Endothelial cell (in vitro differentiated cells): ENCODE data around the gene PTHLH. TPM values are rescaled to one million over a fixed set of nuclear protein-coding genes. Genes with fewer than 3 reads are reported as not detected.

Source experiments
- DNase-seq: peaks from one replicate; pipeline ENCODE4 v3.0.0; 2021; ENCODE audit warnings: low spot score
- H3K27ac Mint-ChIP-seq: one replicate; pipeline ENCODE4 v1.8.0; 2021; ENCODE audit warnings: mixed read lengths, inconsistent platforms; ENCODE audit not compliant: unreplicated experiment
- H3K27me3 Mint-ChIP-seq: one replicate; pipeline ENCODE4 v1.8.0; 2021; ENCODE audit warnings: mild to moderate bottlenecking, moderate library complexity, mixed read lengths, inconsistent platforms; ENCODE audit not compliant: unreplicated experiment
- H3K36me3 Mint-ChIP-seq: one replicate; pipeline ENCODE4 v1.8.0; 2021; ENCODE audit warnings: mild to moderate bottlenecking, low read depth, mixed read lengths, inconsistent platforms; ENCODE audit not compliant: unreplicated experiment
- H3K4me1 Mint-ChIP-seq: one replicate; pipeline ENCODE4 v1.8.0; 2021; ENCODE audit warnings: mild to moderate bottlenecking, mixed read lengths, inconsistent platforms; ENCODE audit not compliant: unreplicated experiment
- H3K4me3 Mint-ChIP-seq: one replicate; pipeline ENCODE4 v1.8.0; 2021; ENCODE audit warnings: mild to moderate bottlenecking, mixed read lengths, inconsistent platforms; ENCODE audit not compliant: unreplicated experiment
- H3K9me3 Mint-ChIP-seq: one replicate; pipeline ENCODE4 v1.8.0; 2021; ENCODE audit warnings: mixed read lengths, inconsistent platforms; ENCODE audit not compliant: unreplicated experiment
- CTCF ChIP-seq: fragments of 200-600 bp; sonication (generic); IDR thresholded peaks from one replicate; pipeline ENCODE4 v1.5.0; 2021; ENCODE audit warnings: antibody characterized with exemption; ENCODE audit not compliant: unreplicated experiment
- total RNA-seq: library from RNA; stranded (reverse); fragmentation: NEBNext Ultra II Directional; extraction: Animal tissue kit (Norgen Biotek cat#: 25700); gene quantifications from one replicate; pipeline ENCODE4 v1.2.1, GENCODE V29; 2021; ENCODE audit not compliant: unreplicated experiment

Gene PTHLH
- total RNA-seq, 1 donor from 2014 or later, result 4.7 TPM

DNA sequence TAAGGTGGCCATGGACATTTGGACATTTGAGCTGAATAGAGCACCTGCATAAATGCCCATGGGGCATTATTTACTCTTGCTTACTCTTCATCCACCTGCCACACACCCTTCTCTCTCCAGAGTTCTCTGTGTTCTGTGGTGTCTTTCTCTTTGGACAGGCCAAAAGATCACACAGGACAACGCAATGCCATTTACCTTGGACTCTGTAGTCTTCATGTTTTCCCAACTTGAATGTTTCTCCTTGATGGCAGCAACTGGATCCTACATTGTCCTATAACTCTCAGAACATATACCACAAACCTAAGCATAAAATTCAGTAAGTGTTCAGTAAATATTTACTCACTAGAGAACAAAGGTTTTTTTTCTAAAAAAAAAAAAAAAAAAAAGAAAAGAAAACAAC is 41.7 kb upstream of the PTHLH start:
- no peak overlapping the region for H3K4me3 Mint-ChIP-seq
- H3K27me3 Mint-ChIP-seq, result no peaks in the 10 kb centered on the region
- peaks cover 3% of the 10 kb centered on the region for H3K4me1 Mint-ChIP-seq

GRCh38 chr12:28012333-28012918 is 39.9 kb upstream of the PTHLH start:
- DNase-seq, result no peak
- Mint-ChIP-seq H3K9me3 (no peaks in the 10 kb centered on the region), H3K27me3 (no peaks in the 10 kb centered on the region), H3K36me3 (no peaks in the 10 kb centered on the region), H3K4me3 (no peak overlapping the region), H3K27ac (no peak overlapping the region), H3K4me1 (peaks cover 3% of the 10 kb centered on the region)
- no peak for TF ChIP-seq CTCF

More for the DNA sequence above, 41.7 kb upstream of the PTHLH start:
- H3K9me3 Mint-ChIP-seq, result no peaks in the 10 kb centered on the region
- no peak for TF ChIP-seq CTCF
- H3K27ac Mint-ChIP-seq, result no peak overlapping the region
- no peak for DNase-seq
- H3K36me3 Mint-ChIP-seq, result no peaks in the 10 kb centered on the region

GRCh38 chr12:28010036-28010435 is 37.5 kb upstream of the PTHLH start:
- H3K9me3 Mint-ChIP-seq, result no peaks in the 10 kb centered on the region
- H3K36me3 Mint-ChIP-seq, result no peaks in the 10 kb centered on the region
- H3K27me3 Mint-ChIP-seq, result no peaks in the 10 kb centered on the region
- H3K4me1 Mint-ChIP-seq, result no peaks in the 10 kb centered on the region
- no peak overlapping the region for H3K4me3 Mint-ChIP-seq
- no peak for DNase-seq
- H3K27ac Mint-ChIP-seq, result no peak overlapping the region
- TF ChIP-seq CTCF, result no peak

DNA sequence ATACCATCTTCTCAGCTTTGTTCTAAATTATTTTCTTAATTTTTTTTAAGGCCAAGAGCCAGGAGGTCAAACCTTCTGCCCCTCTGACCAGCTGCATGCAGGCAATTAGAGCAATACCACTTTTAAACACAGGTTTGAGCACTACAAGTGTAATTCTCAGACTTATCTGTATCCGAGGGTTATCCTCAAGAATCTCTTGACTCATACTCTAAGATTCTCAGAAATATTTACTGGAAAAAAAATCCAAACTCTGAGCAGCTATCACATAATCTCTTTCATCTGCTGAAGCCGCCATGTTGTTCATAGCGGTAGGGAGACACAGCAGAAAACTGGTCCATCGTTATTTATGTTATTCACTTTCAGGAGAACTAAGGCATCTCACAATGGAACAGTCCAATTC is 27.4 kb upstream of the PTHLH start:
- TF ChIP-seq CTCF, result no peak
- no peaks in the 10 kb centered on the region for H3K36me3 Mint-ChIP-seq
- H3K4me3 Mint-ChIP-seq, result no peak overlapping the region
- H3K9me3 Mint-ChIP-seq, result no peaks in the 10 kb centered on the region
- H3K27ac Mint-ChIP-seq, result no peak overlapping the region
- peaks cover 18% of the 10 kb centered on the region for H3K4me1 Mint-ChIP-seq
- H3K27me3 Mint-ChIP-seq, result peaks cover 2% of the 10 kb centered on the region
- DNase-seq, result no peak

- TF ChIP-seq CTCF, result no peak
- peaks cover 2% of the 10 kb centered on the region for H3K27me3 Mint-ChIP-seq
- H3K4me3 Mint-ChIP-seq, result no peak overlapping the region
- H3K27ac Mint-ChIP-seq, result no peak overlapping the region
- peaks cover 22% of the 10 kb centered on the region for H3K4me1 Mint-ChIP-seq
- no peak for DNase-seq
- H3K36me3 Mint-ChIP-seq, result no peaks in the 10 kb centered on the region
- no peaks in the 10 kb centered on the region for H3K9me3 Mint-ChIP-seq
Measured at GRCh38 chr12:27999521-27999920, 27.0 kb upstream of the PTHLH start.
